Measurements from ENCODE around the gene ZBTB32. TPM values are rescaled to one million over a fixed set of nuclear protein-coding genes. Genes with fewer than 3 reads are reported as not detected.
A peak's percentile ranks its signal among the peaks of the same experiment; 100 is the strongest.

ZBTB32 gene
- total and polyA plus RNA-seq, 5 donors = not detected

DNA sequence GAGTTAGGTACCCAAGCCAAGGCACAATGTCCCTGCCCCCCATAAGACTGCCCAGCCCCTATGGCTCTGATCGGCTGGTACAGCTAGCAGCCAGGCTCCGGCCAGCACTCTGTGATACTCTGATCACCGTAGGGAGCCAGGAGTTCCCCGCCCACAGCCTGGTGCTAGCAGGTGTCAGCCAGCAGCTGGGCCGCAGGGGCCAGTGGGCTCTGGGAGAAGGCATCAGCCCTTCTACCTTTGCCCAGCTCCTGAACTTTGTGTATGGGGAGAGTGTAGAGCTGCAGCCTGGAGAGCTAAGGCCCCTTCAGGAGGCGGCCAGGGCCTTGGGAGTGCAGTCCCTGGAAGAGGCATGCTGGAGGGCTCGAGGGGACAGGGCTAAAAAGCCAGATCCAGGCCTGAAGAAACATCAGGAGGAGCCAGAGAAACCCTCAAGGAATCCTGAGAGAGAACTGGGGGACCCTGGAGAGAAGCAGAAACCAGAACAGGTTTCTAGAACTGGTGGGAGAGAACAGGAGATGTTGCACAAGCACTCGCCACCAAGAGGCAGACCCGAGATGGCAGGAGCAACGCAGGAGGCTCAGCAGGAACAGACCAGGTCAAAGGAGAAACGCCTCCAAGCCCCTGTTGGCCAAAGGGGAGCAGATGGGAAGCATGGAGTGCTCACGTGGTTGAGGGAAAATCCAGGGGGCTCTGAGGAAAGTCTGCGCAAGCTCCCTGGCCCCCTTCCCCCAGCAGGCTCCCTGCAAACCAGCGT lies 10.4 kb downstream of the ZBTB32 start:
- Histone ChIP-seq H3K4me3 (ENCODE audit: low read length) (no peak overlapping the region), H3K4me1 (ENCODE audit: control insufficient read depth, insufficient read depth, low read length) (peaks cover 3% of the 10 kb centered on the region), H3K27ac (ENCODE audit: low read length) (no peak overlapping the region), H3K9me3 (ENCODE audit: control insufficient read depth, low read length) (no peaks in the 10 kb centered on the region), H3K27me3 (ENCODE audit: control insufficient read depth, insufficient read depth) (no peaks in the 10 kb centered on the region)
- WGBS = 74% methylated on average over 14 of the region's 14 CpGs
- ATAC-seq (no peak), DNase-seq (peak in 1 of 3 donors; percentile 16)
- intact Hi-C loops (cut with DNase I) = no loop called here

DNA sequence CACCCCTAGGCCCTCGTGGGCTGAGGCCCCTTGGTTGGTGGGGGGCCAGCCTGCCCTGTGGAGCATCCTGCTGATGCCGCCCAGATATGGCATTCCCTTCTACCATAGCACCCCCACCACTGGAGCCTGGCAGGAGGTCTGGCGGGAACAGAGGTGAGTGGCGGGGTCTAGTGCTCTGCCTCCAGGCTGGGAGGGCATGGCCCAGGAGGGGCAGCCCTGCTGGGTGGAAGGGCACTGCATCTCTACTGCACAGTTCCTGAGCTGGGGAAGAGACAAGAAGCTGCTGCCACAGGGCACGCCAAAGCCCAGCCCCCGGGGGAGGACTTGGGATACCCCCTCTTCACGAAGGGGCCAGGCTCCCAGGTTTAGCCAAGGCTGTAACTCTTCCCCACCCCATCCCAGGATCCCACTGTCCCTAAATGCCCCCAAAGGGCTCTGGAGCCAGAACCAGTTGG lies 11.0 kb downstream of the ZBTB32 start:
- peak in 2 of 3 donors; percentile 21 to 52 for DNase-seq
- ATAC-seq = no peak
- WGBS = 78% methylated on average over 7 of the region's 7 CpGs
- Histone ChIP-seq H3K4me1 (ENCODE audit: control insufficient read depth, insufficient read depth, low read length) (peaks cover 3% of the 10 kb centered on the region), H3K4me3 (ENCODE audit: low read length) (no peak overlapping the region), H3K9me3 (ENCODE audit: control insufficient read depth, low read length) (no peaks in the 10 kb centered on the region), H3K27me3 (ENCODE audit: control insufficient read depth, insufficient read depth) (no peaks in the 10 kb centered on the region), H3K27ac (ENCODE audit: low read length) (no peak overlapping the region)
- intact Hi-C loops (cut with DNase I) = no loop called here

GRCh38 chr19:35715981-35716800 lies 11.8 kb downstream of the ZBTB32 start:
- H3K9me3 ChIP-seq (ENCODE audit: control insufficient read depth, low read length) = no peaks in the 10 kb centered on the region
- ATAC-seq (peak; percentile 42 to 58), DNase-seq (peak; percentile 71 to 88 (median 88))
- peak overlapping the region; percentile 94 for H3K4me3 ChIP-seq (ENCODE audit: low read length)
- H3K4me1 ChIP-seq (ENCODE audit: control insufficient read depth, insufficient read depth, low read length) = peaks cover 3% of the 10 kb centered on the region
- WGBS = 3% methylated on average over 52 of the region's 52 CpGs
- intact Hi-C loops (cut with DNase I) = loop anchor here in 2 of 4 donors (1.0 to 2.0 kb wide), 3 partner anchors 21 to 167 kb away; no protein-coding TSS in a partner anchor
- H3K27ac ChIP-seq (ENCODE audit: low read length) = peak overlapping the region; percentile 79
- H3K27me3 ChIP-seq (ENCODE audit: control insufficient read depth, insufficient read depth) = no peaks in the 10 kb centered on the region

- Histone ChIP-seq H3K4me3 (ENCODE audit: low read length) (peak overlapping the region; percentile 94), H3K4me1 (ENCODE audit: control insufficient read depth, insufficient read depth, low read length) (peaks cover 3% of the 10 kb centered on the region), H3K27ac (ENCODE audit: low read length) (peak overlapping the region; percentile 79), H3K9me3 (ENCODE audit: control insufficient read depth, low read length) (no peaks in the 10 kb centered on the region), H3K27me3 (ENCODE audit: control insufficient read depth, insufficient read depth) (no peaks in the 10 kb centered on the region)
- DNase-seq (peak; percentile 97 to 99 (median 98)), ATAC-seq (peak; percentile 95 to 96)
- under 1% methylated on average over 77 of the region's 77 CpGs for WGBS
- intact Hi-C loops (cut with DNase I) = loop anchor here in 2 of 4 donors (1.0 to 2.0 kb wide), 3 partner anchors 22 to 168 kb away; no protein-coding TSS in a partner anchor
Measured at GRCh38 chr19:35716801-35717664, 12.7 kb downstream of the ZBTB32 start.

GRCh38 chr19:35717665-35718344 lies 13.4 kb downstream of the ZBTB32 start, which contains the start of gene KMT2B:
Gene KMT2B (plus strand): TSS chr19:35718003. CDS start chr19:35718019, 16 bp downstream.
- Histone ChIP-seq H3K27me3 (ENCODE audit: control insufficient read depth, insufficient read depth) (no peaks in the 10 kb centered on the region), H3K27ac (ENCODE audit: low read length) (peak within 1 kb of the TSS; percentile 79), H3K4me3 (ENCODE audit: low read length) (peak within 1 kb of the TSS; percentile 94), H3K4me1 (ENCODE audit: control insufficient read depth, insufficient read depth, low read length) (peaks cover 3% of the 10 kb centered on the region), H3K9me3 (ENCODE audit: control insufficient read depth, low read length) (no peaks in the 10 kb centered on the region)
- peak; percentile 82 for ATAC-seq
- no peak for DNase-seq
- under 1% methylated on average over 108 of the region's 109 CpGs for WGBS
- intact Hi-C loops (cut with DNase I) = loop anchor here in 2 of 4 donors (2.0 kb wide), 2 partner anchors 23 to 169 kb away; no protein-coding TSS in a partner anchor

GRCh38 chr19:35718345-35719041 lies 14.1 kb downstream of the ZBTB32 start:
- intact Hi-C loops (cut with DNase I) = no loop called here
- Histone ChIP-seq H3K4me1 (ENCODE audit: control insufficient read depth, insufficient read depth, low read length) (peaks cover 3% of the 10 kb centered on the region), H3K27ac (ENCODE audit: low read length) (peak overlapping the region; percentile 64), H3K4me3 (ENCODE audit: low read length) (peak overlapping the region; percentile 94), H3K9me3 (ENCODE audit: control insufficient read depth, low read length) (no peaks in the 10 kb centered on the region), H3K27me3 (ENCODE audit: control insufficient read depth, insufficient read depth) (no peaks in the 10 kb centered on the region)
- peak; percentile 55 to 82 (median 78) for DNase-seq
- 1% methylated on average over 42 of the region's 42 CpGs for WGBS
- no peak for ATAC-seq

DNA sequence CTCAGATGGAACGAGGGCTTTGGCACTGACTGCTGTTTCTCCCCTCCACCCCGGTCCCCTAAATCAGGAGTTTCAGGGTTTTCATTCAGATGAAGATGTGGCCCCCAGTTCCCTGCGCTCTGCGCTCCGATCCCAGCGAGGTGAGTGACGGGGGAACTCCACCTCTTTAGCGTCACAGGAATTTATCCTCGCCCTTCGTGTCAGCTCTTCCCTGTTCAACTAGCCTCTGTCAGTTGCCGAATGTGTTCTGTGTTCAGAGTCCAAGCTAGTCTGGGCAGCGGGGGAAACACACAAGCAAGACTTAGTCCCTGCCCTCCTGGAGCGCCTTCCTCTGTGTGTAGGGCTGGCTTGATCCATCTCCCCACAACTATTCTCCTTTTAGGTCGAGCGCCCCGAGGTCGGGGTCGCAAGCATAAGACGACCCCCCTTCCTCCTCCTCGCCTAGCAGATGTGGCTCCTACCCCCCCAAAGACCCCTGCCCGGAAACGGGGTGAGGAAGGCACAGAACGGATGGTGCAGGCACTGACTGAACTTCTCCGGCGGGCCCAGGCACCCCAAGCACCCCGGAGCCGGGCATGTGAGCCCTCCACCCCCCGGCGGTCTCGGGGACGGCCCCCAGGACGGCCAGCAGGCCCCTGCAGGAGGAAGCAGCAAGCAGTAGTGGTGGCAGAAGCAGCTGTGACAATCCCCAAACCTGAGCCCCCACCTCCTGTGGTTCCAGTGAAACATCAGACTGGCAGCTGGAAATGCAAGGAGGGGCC lies 15.2 kb downstream of the ZBTB32 start:
- intact Hi-C loops (cut with DNase I) = no loop called here
- DNase-seq = peak in 2 of 3 donors; percentile 16 to 60
- Histone ChIP-seq H3K4me1 (ENCODE audit: control insufficient read depth, insufficient read depth, low read length) (peaks cover 3% of the 10 kb centered on the region), H3K9me3 (ENCODE audit: control insufficient read depth, low read length) (no peaks in the 10 kb centered on the region), H3K27me3 (ENCODE audit: control insufficient read depth, insufficient read depth) (no peaks in the 10 kb centered on the region), H3K27ac (ENCODE audit: low read length) (no peak overlapping the region), H3K4me3 (ENCODE audit: low read length) (peak overlapping the region; percentile 94)
- WGBS = 89% methylated on average over 32 of the region's 32 CpGs
- ATAC-seq = no peak

GRCh38 chr19:35720163-35720524 lies 15.8 kb downstream of the ZBTB32 start:
- intact Hi-C loops (cut with DNase I) = no loop called here
- 91% methylated on average over 9 of the region's 9 CpGs for WGBS
- H3K4me1 ChIP-seq (ENCODE audit: control insufficient read depth, insufficient read depth, low read length) = peaks cover 3% of the 10 kb centered on the region
- ATAC-seq = no peak
- no peak overlapping the region for H3K4me3 ChIP-seq (ENCODE audit: low read length)
- peak in 1 of 3 donors; percentile 45 for DNase-seq
- H3K9me3 ChIP-seq (ENCODE audit: control insufficient read depth, low read length) = no peaks in the 10 kb centered on the region
- no peaks in the 10 kb centered on the region for H3K27me3 ChIP-seq (ENCODE audit: control insufficient read depth, insufficient read depth)
- H3K27ac ChIP-seq (ENCODE audit: low read length) = no peak overlapping the region

- Histone ChIP-seq H3K4me3 (ENCODE audit: low read length) (no peak overlapping the region), H3K27ac (ENCODE audit: low read length) (no peak overlapping the region), H3K27me3 (ENCODE audit: control insufficient read depth, insufficient read depth) (no peaks in the 10 kb centered on the region), H3K4me1 (ENCODE audit: control insufficient read depth, insufficient read depth, low read length) (peaks cover 2% of the 10 kb centered on the region), H3K9me3 (ENCODE audit: control insufficient read depth, low read length) (no peaks in the 10 kb centered on the region)
- WGBS = 80% methylated on average over 17 of the region's 17 CpGs
- ATAC-seq (no peak), DNase-seq (peak in 2 of 3 donors; percentile 15 to 45)
- intact Hi-C loops (cut with DNase I) = no loop called here
Measured at GRCh38 chr19:35720648-35721047, 16.3 kb downstream of the ZBTB32 start.
